ENCODE measurements around the gene FOXO3. TPM values are rescaled to one million over a fixed set of nuclear protein-coding genes. Genes with fewer than 3 reads are reported as not detected.
"Not testable (repeated sequence)": the region's sequence is repeated elsewhere in the genome, so short reads cannot be mapped to it uniquely, and the experiment has no call there.

FOXO3 gene
- total RNA-seq, 1 donor from 2014 or later: 45.2 TPM

DNA sequence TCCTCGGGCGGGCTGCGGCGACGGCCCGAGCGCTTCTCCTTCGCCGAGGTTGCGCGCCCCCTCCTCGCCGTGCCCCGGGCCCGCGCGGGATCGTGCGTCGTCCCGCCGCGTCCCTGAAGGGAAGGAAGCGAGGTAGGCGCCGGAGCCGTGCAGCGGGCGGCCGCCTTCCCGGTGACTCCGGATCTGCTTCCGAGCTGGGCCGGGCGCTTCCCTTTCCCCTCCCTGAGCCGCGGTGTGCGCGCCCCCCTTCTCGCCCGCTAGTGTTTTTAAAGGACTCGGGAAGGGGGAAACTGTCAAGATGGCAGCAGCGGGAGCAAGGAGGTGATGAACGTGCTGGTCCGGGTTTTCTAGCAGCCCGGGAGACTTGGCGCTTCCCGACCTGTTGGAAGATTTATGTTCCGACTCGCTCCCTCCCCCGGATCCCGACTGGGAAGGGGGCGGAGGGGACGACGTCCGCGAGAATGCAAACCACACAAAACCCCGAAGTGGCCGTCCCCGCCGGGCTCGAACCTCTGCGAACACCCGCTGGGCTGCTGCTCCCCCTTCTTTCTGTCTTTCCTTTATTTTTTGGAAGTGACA is 744 bp upstream of the FOXO3 start:
- Mint-ChIP-seq H3K36me3 (ENCODE audit: insufficient read depth) (peaks cover 2% of the 10 kb centered on the region), H3K4me1 (ENCODE audit: low read depth) (peaks cover 22% of the 10 kb centered on the region), H3K9me3 (ENCODE audit: low read depth) (no peaks in the 10 kb centered on the region), H3K27ac (peak overlapping the region; percentile 97), H3K4me3 (ENCODE audit: low read depth) (peak overlapping the region; percentile 88), H3K27me3 (peaks cover 11% of the 10 kb centered on the region)
- TF ChIP-seq, protein P1, sequence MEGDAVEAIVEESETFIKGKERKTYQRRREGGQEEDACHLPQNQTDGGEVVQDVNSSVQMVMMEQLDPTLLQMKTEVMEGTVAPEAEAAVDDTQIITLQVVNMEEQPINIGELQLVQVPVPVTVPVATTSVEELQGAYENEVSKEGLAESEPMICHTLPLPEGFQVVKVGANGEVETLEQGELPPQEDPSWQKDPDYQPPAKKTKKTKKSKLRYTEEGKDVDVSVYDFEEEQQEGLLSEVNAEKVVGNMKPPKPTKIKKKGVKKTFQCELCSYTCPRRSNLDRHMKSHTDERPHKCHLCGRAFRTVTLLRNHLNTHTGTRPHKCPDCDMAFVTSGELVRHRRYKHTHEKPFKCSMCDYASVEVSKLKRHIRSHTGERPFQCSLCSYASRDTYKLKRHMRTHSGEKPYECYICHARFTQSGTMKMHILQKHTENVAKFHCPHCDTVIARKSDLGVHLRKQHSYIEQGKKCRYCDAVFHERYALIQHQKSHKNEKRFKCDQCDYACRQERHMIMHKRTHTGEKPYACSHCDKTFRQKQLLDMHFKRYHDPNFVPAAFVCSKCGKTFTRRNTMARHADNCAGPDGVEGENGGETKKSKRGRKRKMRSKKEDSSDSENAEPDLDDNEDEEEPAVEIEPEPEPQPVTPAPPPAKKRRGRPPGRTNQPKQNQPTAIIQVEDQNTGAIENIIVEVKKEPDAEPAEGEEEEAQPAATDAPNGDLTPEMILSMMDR (IDR thresholded peaks at IDR 0.05; ENCODE audit: unreplicated experiment): no peak
- DNase-seq (ENCODE audit: low spot score, unreplicated experiment): peak; percentile 58

DNA sequence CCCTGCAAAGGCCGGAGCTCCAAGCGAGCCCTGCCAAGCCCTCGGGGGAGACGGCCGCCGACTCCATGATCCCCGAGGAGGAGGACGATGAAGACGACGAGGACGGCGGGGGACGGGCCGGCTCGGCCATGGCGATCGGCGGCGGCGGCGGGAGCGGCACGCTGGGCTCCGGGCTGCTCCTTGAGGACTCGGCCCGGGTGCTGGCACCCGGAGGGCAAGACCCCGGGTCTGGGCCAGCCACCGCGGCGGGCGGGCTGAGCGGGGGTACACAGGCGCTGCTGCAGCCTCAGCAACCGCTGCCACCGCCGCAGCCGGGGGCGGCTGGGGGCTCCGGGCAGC is 561 bp downstream of the FOXO3 start:
- not testable (repeated sequence) for H3K27ac Mint-ChIP-seq; H3K9me3 Mint-ChIP-seq (ENCODE audit: low read depth); H3K36me3 Mint-ChIP-seq (ENCODE audit: insufficient read depth); H3K27me3 Mint-ChIP-seq; DNase-seq (ENCODE audit: low spot score, unreplicated experiment)
- H3K4me3 Mint-ChIP-seq (ENCODE audit: low read depth): peak overlapping the region; percentile 86
- peaks cover 28% of the 10 kb centered on the region for H3K4me1 Mint-ChIP-seq (ENCODE audit: low read depth)

DNA sequence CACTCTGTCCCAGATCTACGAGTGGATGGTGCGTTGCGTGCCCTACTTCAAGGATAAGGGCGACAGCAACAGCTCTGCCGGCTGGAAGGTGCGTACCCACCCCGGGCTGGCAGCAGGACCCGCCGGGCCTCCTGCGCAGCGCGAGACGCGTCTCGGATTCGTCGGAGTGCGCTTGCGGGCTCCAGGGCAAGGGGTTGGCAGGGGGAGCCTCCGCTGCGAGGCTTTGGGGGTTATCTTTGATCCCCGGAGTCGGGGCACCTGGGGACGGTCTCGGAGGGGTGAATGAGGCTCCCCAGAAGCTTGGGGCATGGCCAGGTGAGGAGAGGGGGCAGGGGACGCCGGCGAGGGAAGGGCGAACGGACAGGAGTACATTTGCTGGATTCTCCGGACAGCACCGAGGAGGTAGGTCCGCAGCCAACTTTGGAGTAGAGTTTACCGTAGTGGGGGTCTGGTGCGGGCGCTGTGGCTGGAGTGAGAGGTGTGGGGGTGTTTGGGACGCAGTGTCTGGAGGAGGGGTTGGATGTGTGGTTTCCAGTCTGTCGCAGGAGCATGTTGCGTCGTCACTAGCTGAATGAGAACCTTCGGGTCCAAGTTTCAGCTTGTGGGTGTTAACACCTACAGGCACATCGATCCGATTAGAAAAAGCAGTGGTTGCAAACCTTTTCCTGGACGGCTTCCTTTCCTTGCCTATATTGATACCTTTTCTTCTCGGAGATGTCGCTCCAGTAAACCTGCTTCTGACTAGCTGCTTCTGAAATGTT is 1.2 kb downstream of the FOXO3 start:
- peak overlapping the region; percentile 93 for H3K27ac Mint-ChIP-seq
- H3K4me3 Mint-ChIP-seq (ENCODE audit: low read depth): peak overlapping the region; percentile 86
- peak; percentile 18 for DNase-seq (ENCODE audit: low spot score, unreplicated experiment)

DNA sequence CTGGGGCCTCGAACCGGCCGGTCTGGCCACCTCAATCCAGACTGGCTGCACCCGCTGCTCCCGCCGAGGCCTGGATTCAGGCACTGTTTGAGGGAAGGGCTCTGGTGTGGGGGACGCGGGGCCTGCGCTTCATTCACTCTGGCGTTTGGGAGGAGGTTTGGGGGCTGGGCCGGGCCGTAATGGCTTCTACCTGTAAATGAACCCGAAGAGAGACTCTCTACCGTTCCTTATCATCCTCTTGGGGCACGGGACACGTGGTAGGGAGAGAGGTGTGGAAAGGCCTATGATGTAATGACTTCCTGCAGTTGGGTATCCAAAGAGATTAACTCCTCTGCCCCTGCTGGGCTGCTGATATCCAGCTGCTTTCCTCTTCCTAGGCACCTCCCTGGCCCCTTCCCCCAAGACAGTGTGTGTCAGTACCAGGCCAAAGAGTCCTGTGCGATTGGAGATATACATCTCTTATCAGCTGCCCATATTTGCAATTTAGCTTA is 1.8 kb downstream of the FOXO3 start:
- TF ChIP-seq, protein P1 (IDR thresholded peaks at IDR 0.05; ENCODE audit: unreplicated experiment): no peak
- Mint-ChIP-seq H3K27me3 (peaks cover 3% of the 10 kb centered on the region), H3K27ac (peak overlapping the region; percentile 68), H3K9me3 (ENCODE audit: low read depth) (no peaks in the 10 kb centered on the region), H3K36me3 (ENCODE audit: insufficient read depth) (peaks cover 5% of the 10 kb centered on the region), H3K4me3 (ENCODE audit: low read depth) (peak overlapping the region; percentile 86), H3K4me1 (ENCODE audit: low read depth) (peaks cover 24% of the 10 kb centered on the region)
- no peak for DNase-seq (ENCODE audit: low spot score, unreplicated experiment)

More for the DNA sequence above, 1.2 kb downstream of the FOXO3 start:
- Mint-ChIP-seq H3K27me3 (peaks cover 3% of the 10 kb centered on the region), H3K36me3 (ENCODE audit: insufficient read depth) (peaks cover 4% of the 10 kb centered on the region), H3K9me3 (ENCODE audit: low read depth) (no peaks in the 10 kb centered on the region), H3K4me1 (ENCODE audit: low read depth) (peaks cover 26% of the 10 kb centered on the region)
- TF ChIP-seq, protein P1 (IDR thresholded peaks at IDR 0.05; ENCODE audit: unreplicated experiment): no peak

DNA sequence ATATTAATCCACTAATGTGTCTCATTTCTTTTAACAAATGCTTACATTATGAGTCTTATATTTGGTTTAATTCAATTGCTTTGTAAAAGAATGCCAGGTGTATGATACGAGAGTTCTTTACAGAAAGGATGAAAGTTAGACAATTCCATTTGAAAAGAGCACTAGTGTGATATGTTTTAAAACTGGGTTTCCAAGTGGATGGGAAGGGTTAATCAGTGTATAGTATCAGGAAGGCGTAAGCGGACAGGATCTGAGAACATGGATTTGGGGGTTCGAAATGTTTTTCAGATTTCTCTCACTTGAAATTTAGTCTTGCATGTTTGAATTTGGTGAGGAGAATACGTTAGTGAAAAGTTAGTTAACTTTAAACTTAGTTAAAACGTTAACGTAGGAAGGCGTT is 2.6 kb downstream of the FOXO3 start:
- DNase-seq (ENCODE audit: low spot score, unreplicated experiment): no peak
- H3K27me3 Mint-ChIP-seq: peaks cover 3% of the 10 kb centered on the region
- H3K4me1 Mint-ChIP-seq (ENCODE audit: low read depth): peaks cover 24% of the 10 kb centered on the region
- TF ChIP-seq, protein P1 (IDR thresholded peaks at IDR 0.05; ENCODE audit: unreplicated experiment): no peak
- H3K36me3 Mint-ChIP-seq (ENCODE audit: insufficient read depth): peaks cover 7% of the 10 kb centered on the region
- peak overlapping the region; percentile 86 for H3K4me3 Mint-ChIP-seq (ENCODE audit: low read depth)
- no peak overlapping the region for H3K27ac Mint-ChIP-seq
- H3K9me3 Mint-ChIP-seq (ENCODE audit: low read depth): no peaks in the 10 kb centered on the region

All from progenitor cell of endocrine pancreas (in vitro differentiated cells).